CD14-positive monocyte (primary cell): ENCODE measurements around the gene SCEL. TPM values are rescaled to one million over a fixed set of nuclear protein-coding genes. Genes with fewer than 3 reads are reported as not detected.

Experiments
- DNase-seq, 3 donors: peaks; one replicate each; pipeline ENCODE4 v3.0.0-alpha.2; 2011 to 2022
- H2AFZ ChIP-seq: 2 replicates; pipeline ENCODE4 v1.6.0; 2012; ENCODE audit warnings: mild to moderate bottlenecking, low read depth, low read length, inconsistent platforms; ENCODE audit not compliant: insufficient read depth, poor library complexity, severe bottlenecking
- H3K27ac ChIP-seq, 2 donors: 1 replicate in 1 of 2; 2 replicates in 1 of 2; pipeline ENCODE4 v1.5.1; 2012 to 2013; ENCODE audit warnings: low read length in 2 of 2, control low read depth in 1 of 2, inconsistent platforms in 1 of 2, low read depth in 1 of 2, mild to moderate bottlenecking in 1 of 2
- H3K27me3 ChIP-seq, 2 donors: one replicate each; pipeline versions ENCODE4 v1.6.0 to v1.6.1; 2011 to 2013; ENCODE audit warnings: low read length in 2 of 2; ENCODE audit not compliant: control insufficient read depth in 2 of 2, insufficient read depth in 2 of 2
- H3K36me3 ChIP-seq, 2 donors: replicated peaks in 1 of 2; 1 replicate in 1 of 2; 2 replicates in 1 of 2; pipeline versions ENCODE4 v1.5.1 to v1.6.1; 2012 to 2013; ENCODE audit warnings: low read length in 2 of 2, control low read depth in 1 of 2, inconsistent platforms in 1 of 2, mild to moderate bottlenecking in 1 of 2; ENCODE audit not compliant: insufficient read depth in 2 of 2, control insufficient read depth in 1 of 2
- H3K4me1 ChIP-seq, 2 donors: 1 replicate in 1 of 2; 2 replicates in 1 of 2; pipeline versions ENCODE4 v1.5.1 to v1.6.1; 2012 to 2013; ENCODE audit warnings: low read length in 2 of 2, control low read depth in 1 of 2, inconsistent platforms in 1 of 2, mild to moderate bottlenecking in 1 of 2, moderate library complexity in 1 of 2; ENCODE audit not compliant: insufficient read depth in 2 of 2, control insufficient read depth in 1 of 2
- H3K4me2 ChIP-seq: replicated peaks from 2 replicates; pipeline ENCODE3; 2012; ENCODE audit warnings: low read length, moderate library complexity, mild to moderate bottlenecking; ENCODE audit not compliant: poor library complexity, severe bottlenecking; ENCODE audit errors: extremely low read depth
- H3K4me3 ChIP-seq, 3 experiments: fragments of 200-600 bp in 1 of 3; sonication (generic) in 1 of 3; replicated peaks in 1 of 3; 1 replicate in 2 of 3; 2 replicates in 1 of 3; pipeline ENCODE4 v1.5.1; 2011 to 2013; ENCODE audit warnings: low read length in 3 of 3, mild to moderate bottlenecking in 3 of 3, control low read depth in 2 of 3, low read depth in 2 of 3, inconsistent platforms in 1 of 3, moderate library complexity in 1 of 3
- H3K79me2 ChIP-seq: 2 replicates; pipeline ENCODE4 v1.6.0; 2012; ENCODE audit warnings: mild to moderate bottlenecking, control low read depth, inconsistent platforms, low read length, moderate library complexity; ENCODE audit not compliant: insufficient read depth
- H3K9ac ChIP-seq: 2 replicates; pipeline ENCODE4 v1.6.0; 2017; ENCODE audit warnings: low read length, mild to moderate bottlenecking; ENCODE audit not compliant: insufficient read depth, poor library complexity, severe bottlenecking
- H3K9me3 ChIP-seq, 2 donors: replicated peaks in 1 of 2; 1 replicate in 1 of 2; 2 replicates in 1 of 2; pipeline versions ENCODE4 v1.5.1 to v1.6.1; 2012 to 2013; ENCODE audit warnings: low read length in 2 of 2, control low read depth in 1 of 2; ENCODE audit not compliant: control insufficient read depth in 1 of 2, insufficient read depth in 1 of 2
- H4K20me1 ChIP-seq: 2 replicates; pipeline ENCODE4 v1.6.0; 2012; ENCODE audit warnings: mild to moderate bottlenecking, low read length, control low read depth, moderate library complexity; ENCODE audit not compliant: insufficient read depth
- H3K27ac Mint-ChIP-seq, 7 donors: one replicate each; pipeline ENCODE4 v1.8.0; 2020; ENCODE audit warnings: mild to moderate bottlenecking in 7 of 7, mixed read lengths in 7 of 7, moderate library complexity in 6 of 7, inconsistent platforms in 2 of 7
- H3K27me3 Mint-ChIP-seq, 3 donors: one replicate each; pipeline ENCODE4 v1.8.0; 2021 to 2022; ENCODE audit warnings: low read depth in 3 of 3, mild to moderate bottlenecking in 3 of 3, mixed read lengths in 3 of 3, moderate library complexity in 3 of 3, inconsistent platforms in 1 of 3
- H3K36me3 Mint-ChIP-seq, 2 donors: one replicate each; pipeline ENCODE4 v1.8.0; 2020; ENCODE audit warnings: mixed read lengths in 2 of 2, inconsistent platforms in 1 of 2, mild to moderate bottlenecking in 1 of 2
- H3K4me1 Mint-ChIP-seq: one replicate; pipeline ENCODE4 v1.8.0; 2020; ENCODE audit warnings: mild to moderate bottlenecking, mixed read lengths
- H3K4me3 Mint-ChIP-seq, 2 donors: one replicate each; pipeline ENCODE4 v1.8.0; 2020; ENCODE audit warnings: mild to moderate bottlenecking in 2 of 2, mixed read lengths in 2 of 2, moderate library complexity in 1 of 2
- H3K9me3 Mint-ChIP-seq, 7 donors: one replicate each; pipeline ENCODE4 v1.8.0; 2020 to 2022; ENCODE audit warnings: mixed read lengths in 7 of 7, mild to moderate bottlenecking in 6 of 7, moderate library complexity in 6 of 7, inconsistent platforms in 2 of 7
- CTCF ChIP-seq: fragments of 200-600 bp; IDR thresholded peaks from one replicate; pipeline ENCODE4 v1.8.0; 2022; ENCODE audit warnings: antibody characterized with exemption, mild to moderate bottlenecking
- WGBS: methylation state at CpG from one replicate; pipeline ENCODE4 v1.1.5; 2013; ENCODE audit warnings: missing lambda C conversion rate; ENCODE audit not compliant: insufficient coverage; 5-methylcytosine and 5-hydroxymethylcytosine counted together
- intact Hi-C, 2 donors: fragments of 100-400 bp; cut with micrococcal nuclease; formaldehyde crosslinking; loops; one replicate each; pipeline versions ENCODE4 v1.15.0 to v1.15.1; 2023
- polyA plus RNA-seq, 3 donors: library from polyadenylated mRNA; depleted of rRNA in 1 of 3; unstranded in 2 of 3; stranded (reverse) in 1 of 3; fragments of 300-500 nt in 2 of 3; fragments of >200 nt in 1 of 3; fragmentation: Illumina TruSeq in 2 of 3; gene quantifications; 1 replicate in 2 of 3; 2 replicates in 1 of 3; pipeline ENCODE4 v1.2.3, GENCODE V29; 2012 to 2021

Gene SCEL
- polyA plus RNA-seq, 3 donors, result not detected

- Mint-ChIP-seq H3K9me3 (no peaks in the 10 kb centered on the region), H3K4me3 (no peak overlapping the region), H3K27me3 (peaks cover 2 to 6% (median 4%) of the 10 kb centered on the region in 3 donors), H3K27ac (no peak overlapping the region), H3K36me3 (no peaks in the 10 kb centered on the region), H3K4me1 (no peaks in the 10 kb centered on the region)
- no peaks in the 10 kb centered on the region for H3K36me3 ChIP-seq
- no peaks in the 10 kb centered on the region for H3K4me1 ChIP-seq
- H3K4me2 ChIP-seq, result no peak overlapping the region
- no peaks in the 10 kb centered on the region for H4K20me1 ChIP-seq
- intact Hi-C loops, result no loop called here
- no peak overlapping the region for H3K4me3 ChIP-seq
- H3K9ac ChIP-seq, result no peak overlapping the region
- no peak overlapping the region for H2AFZ ChIP-seq
- DNase-seq, result no peak
- H3K9me3 ChIP-seq, result no peaks in the 10 kb centered on the region
- no peak for TF ChIP-seq CTCF
- no CpG with 5 or more reads among the region's 3 CpGs for whole genome bisulfite sequencing
- no peak overlapping the region for H3K27ac ChIP-seq
- H3K27me3 ChIP-seq, result no peaks in the 10 kb centered on the region
- H3K79me2 ChIP-seq, result no peaks in the 10 kb centered on the region
Measured at GRCh38 chr13:77574096-77574495, 38.6 kb downstream of the SCEL start.

GRCh38 chr13:77579959-77580358, 44.5 kb downstream of the SCEL start:
- Histone ChIP-seq H3K9ac (no peak overlapping the region), H3K27me3 (no peaks in the 10 kb centered on the region), H3K4me3 (no peak overlapping the region), H2AFZ (no peak overlapping the region), H3K36me3 (no peaks in the 10 kb centered on the region), H3K4me2 (no peak overlapping the region), H3K79me2 (no peaks in the 10 kb centered on the region), H3K4me1 (no peaks in the 10 kb centered on the region), H3K9me3 (no peaks in the 10 kb centered on the region), H4K20me1 (no peaks in the 10 kb centered on the region), H3K27ac (no peak overlapping the region)
- intact Hi-C loops, result no loop called here
- H3K27ac Mint-ChIP-seq, result no peak overlapping the region
- no peak for DNase-seq
- WGBS, result 89% methylated on average over 2 of the region's 2 CpGs
- no peak overlapping the region for H3K4me3 Mint-ChIP-seq
- H3K9me3 Mint-ChIP-seq, result peaks cover 0 to 1% (median 0%) of the 10 kb centered on the region in 7 donors
- H3K36me3 Mint-ChIP-seq, result no peaks in the 10 kb centered on the region
- TF ChIP-seq CTCF, result no peak
- H3K4me1 Mint-ChIP-seq, result peaks cover 2% of the 10 kb centered on the region
- peaks cover 2 to 3% (median 2%) of the 10 kb centered on the region in 3 donors for H3K27me3 Mint-ChIP-seq
